GM12878 (cell line): Measurements from ENCODE around the gene PLXNB3. TPM values are rescaled to one million over a fixed set of nuclear protein-coding genes. Genes with fewer than 3 reads are reported as not detected.

Source experiments
- ATAC-seq: fragments of 200-7000 bp; cut with Tn5 transposase; 3 replicates; pipeline ENCODE4 v1.9.1; 2020; ENCODE audit warnings: mild to moderate bottlenecking, moderate library complexity
- BruUV-seq: library from RNA; stranded (reverse); fragments of 400-500 nt; replicated peaks from 2 replicates; lab custom pipeline; 2021; lab: Mats Ljungman, UMichigan
- CTCF ChIA-PET: fragments of 300-600 bp; sonication (Branson Sonifier 250); formaldehyde crosslinking; extraction: SDS; loops from one replicate; lab custom pipeline; 2021; ENCODE audit warnings: inconsistent platforms; lab: Yijun Ruan, JAX
- POLR2A ChIA-PET: fragments of 350-600 bp; formaldehyde crosslinking; extraction: SDS; loops from one replicate; lab custom pipeline; 2021; ENCODE audit warnings: inconsistent platforms; lab: Charles Lee
- RAD21 ChIA-PET: fragments of 300-600 bp; sonication (Branson Sonifier 250); formaldehyde crosslinking; loops from one replicate; lab custom pipeline; 2023; ENCODE audit warnings: antibody characterized with exemption; ENCODE audit not compliant: unreplicated experiment; lab: Charles Lee
- SMC1A ChIA-PET: fragments of 300-600 bp; sonication (Branson Sonifier 250); formaldehyde crosslinking; loops from one replicate; lab custom pipeline; 2023; ENCODE audit not compliant: unreplicated experiment, uncharacterized antibody; lab: Charles Lee
- DNase-seq: peaks from one replicate; pipeline ENCODE4 v3.0.0-alpha.2; 2011; ENCODE audit warnings: low read depth, low spot score
- FAIRE-seq: peaks from 3 replicates; lab custom pipeline; 2011; peaks lifted over from hg19 to GRCh38; lab: Jason Lieb, UNC
- H2AFZ ChIP-seq: 2 replicates; pipeline ENCODE4 v1.6.0; 2011; ENCODE audit warnings: low read depth, low read length, control low read depth; ENCODE audit not compliant: control insufficient read depth
- H3K27ac ChIP-seq: 2 replicates; pipeline ENCODE4 v1.5.1; 2011; ENCODE audit warnings: control low read depth; ENCODE audit not compliant: control insufficient read depth, insufficient read depth
- H3K27me3 ChIP-seq, 2 experiments: replicated peaks in 1 of 2; 2 replicates each; pipeline versions ENCODE4 v1.6.0 to v1.6.1; 2011; ENCODE audit warnings: low read length in 1 of 2; ENCODE audit not compliant: control insufficient read depth in 2 of 2, insufficient read depth in 2 of 2
- H3K36me3 ChIP-seq, 2 experiments: 2 replicates each; pipeline ENCODE4 v1.5.1; 2011; ENCODE audit warnings: low read length in 1 of 2; ENCODE audit not compliant: control insufficient read depth in 2 of 2, insufficient read depth in 2 of 2
- H3K4me1 ChIP-seq: 2 replicates; pipeline ENCODE4 v1.6.1; 2011; ENCODE audit warnings: mild to moderate bottlenecking, low read length, moderate library complexity, mixed read lengths; ENCODE audit not compliant: control insufficient read depth, insufficient read depth
- H3K4me2 ChIP-seq: 2 replicates; pipeline ENCODE4 v1.6.0; 2011; ENCODE audit warnings: control low read depth; ENCODE audit not compliant: control insufficient read depth, insufficient read depth
- H3K4me3 ChIP-seq: fragments of 200-600 bp; sonication (generic); 2 replicates; pipeline ENCODE4 v1.5.1; 2016
- H3K79me2 ChIP-seq: 2 replicates; pipeline ENCODE4 v1.6.0; 2011; ENCODE audit warnings: low read length; ENCODE audit not compliant: control insufficient read depth, insufficient read depth
- H3K9ac ChIP-seq: 2 replicates; pipeline ENCODE4 v1.8.0; 2011; ENCODE audit warnings: low read length, control low read depth, mixed read lengths; ENCODE audit not compliant: control insufficient read depth, insufficient read depth
- H3K9me3 ChIP-seq: replicated peaks from 3 replicates; pipeline ENCODE4 v1.5.1; 2011; ENCODE audit warnings: mild to moderate bottlenecking, low read length; ENCODE audit not compliant: control insufficient read depth, insufficient read depth
- H4K20me1 ChIP-seq: 2 replicates; pipeline ENCODE4 v1.6.0; 2011; ENCODE audit not compliant: control insufficient read depth, insufficient read depth
- CBX5 ChIP-seq: sonication (generic); IDR thresholded peaks from 2 replicates; pipeline ENCODE4 v1.6.1; 2016; ENCODE audit warnings: low read depth, moderate library complexity, mild to moderate bottlenecking, inconsistent platforms
- CHD1 ChIP-seq: IDR thresholded peaks from 2 replicates; pipeline ENCODE4 v1.6.1; 2012; ENCODE audit warnings: low read depth, low read length, improper control_type of control experiment
- DPF2 ChIP-seq: fragments of 450-650 bp; IDR thresholded peaks from 2 replicates; pipeline ENCODE4 v1.6.1; 2017; ENCODE audit warnings: mild to moderate bottlenecking
- E4F1 ChIP-seq: fragments of 450-650 bp; IDR thresholded peaks from 2 replicates; pipeline ENCODE4 v1.6.1; 2018; ENCODE audit warnings: borderline replicate concordance, mild to moderate bottlenecking; ENCODE audit not compliant: partially characterized antibody
- EP300 ChIP-seq, 2 experiments: fragments of 150-350 bp in 1 of 2; IDR thresholded peaks; 2 replicates each; pipeline ENCODE4 v1.6.1; 2011 to 2012; ENCODE audit warnings: low read depth in 2 of 2, low read length in 2 of 2, borderline replicate concordance in 1 of 2, improper control_type of control experiment in 1 of 2, inconsistent platforms in 1 of 2; ENCODE audit not compliant: control insufficient read depth in 1 of 2
- HCFC1 ChIP-seq: fragments of 150-350 bp; IDR thresholded peaks from 2 replicates; pipeline ENCODE4 v1.6.1; 2014; ENCODE audit warnings: low read length
- HDGF ChIP-seq: fragments of 450-650 bp; IDR thresholded peaks from 2 replicates; pipeline ENCODE4 v1.6.1; 2016; ENCODE audit warnings: antibody characterized with exemption
- NR2C1 ChIP-seq: fragments of 450-650 bp; IDR thresholded peaks from 2 replicates; pipeline ENCODE4 v1.6.1; 2017; ENCODE audit warnings: antibody characterized with exemption, mild to moderate bottlenecking, moderate library complexity
- NR2F1 ChIP-seq: fragments of 450-650 bp; conservative IDR thresholded peaks from 2 replicates; pipeline ENCODE4 v1.6.1; 2017; ENCODE audit warnings: mild to moderate bottlenecking
- RCOR1 ChIP-seq: conservative IDR thresholded peaks from 2 replicates; pipeline ENCODE4 v1.6.1; 2012; ENCODE audit warnings: low read depth, low read length, improper control_type of control experiment
- SMAD5 ChIP-seq: IDR thresholded peaks from 2 replicates; pipeline ENCODE4 v1.6.1; 2016; ENCODE audit warnings: antibody characterized with exemption, low read depth
- ZBTB4 ChIP-seq: fragments of 450-650 bp; formaldehyde crosslinking; IDR thresholded peaks from 2 replicates; pipeline ENCODE4 v1.4.0; 2022; ENCODE audit warnings: mild to moderate bottlenecking, moderate library complexity
- WGBS: methylation state at CpG from one replicate; pipeline ENCODE4 v1.1.6; 2016; ENCODE audit warnings: low lambda C conversion rate; ENCODE audit not compliant: insufficient replicate concordance, insufficient coverage; ENCODE audit errors: missing lambda C conversion rate; 5-methylcytosine and 5-hydroxymethylcytosine counted together
- in situ Hi-C: fragments of 300-500 bp; cut with MboI; formaldehyde crosslinking; loops from 9 replicates; pipeline ENCODE4 v1.14.3; 2018; ENCODE audit warnings: mixed read lengths
- intact Hi-C: fragments of 100-400 bp; cut with micrococcal nuclease; formaldehyde crosslinking; loops from one replicate; pipeline ENCODE4 v1.14.2; 2022; ENCODE audit not compliant: unreplicated experiment
- polyA plus RNA-seq, 11 experiments: library from polyadenylated mRNA; depleted of rRNA in 4 of 11; unstranded in 6 of 11; stranded (reverse) in 5 of 11; fragments of >200 nt; fragmentation: Nextera tagmentation in 4 of 11; fragmentation: Illumina TruSeq in 1 of 11; extraction: Ambion mirVana in 4 of 11; extraction: Trizol in 1 of 11; gene quantifications; 1 replicate in 1 of 11; 2 replicates in 10 of 11; pipeline versions ENCODE4 v1.2.1 to v1.2.3, GENCODE V29; 2011 to 2016; ENCODE audit warnings: inconsistent platforms in 2 of 11, missing spikeins in 2 of 11, low read depth in 1 of 11
- total RNA-seq, 4 experiments: library from RNA; depleted of rRNA in 3 of 4; stranded (reverse); fragments of >200 nt in 3 of 4; fragmentation: Illumina TruSeq in 1 of 4; extraction: Trizol in 1 of 4; gene quantifications; 2 replicates each; pipeline versions ENCODE4 v1.2.1 to v1.2.3, GENCODE V29; 2013 to 2021

Gene PLXNB3
- total and polyA plus RNA-seq, 10 of the 15 experiments (the other 5 are each of a cell fraction or from before 2014, with no cell fraction given): 0.06 to 0.68 (median 0.19) TPM; not detected in 4

- no peak overlapping the region for H2AFZ ChIP-seq
- CTCF ChIA-PET: no interaction called here
- POLR2A ChIA-PET: no interaction called here
Observed at GRCh38 chrX:153807976-153808375, 43.9 kb downstream of the PLXNB3 start.

More at GRCh38 chrX:153807976-153808375, 43.9 kb downstream of the PLXNB3 start:
- BruUV-seq: no TSS peak
- Histone ChIP-seq H3K27ac (no peak overlapping the region), H3K27me3 (no peaks in the 10 kb centered on the region; a peak in 1 of 4 replicates), H3K9me3 (no peaks in the 10 kb centered on the region; the same call in 2 of the 3 replicates), H3K9ac (no peak overlapping the region), H3K36me3 (no peaks in the 10 kb centered on the region), H3K4me3 (no peak overlapping the region), H3K79me2 (no peaks in the 10 kb centered on the region), H4K20me1 (no peaks in the 10 kb centered on the region), H3K4me1 (no peaks in the 10 kb centered on the region)
- intact Hi-C loops: no loop called here
- WGBS: 66% methylated on average over 19 of the region's 19 CpGs
- ChIA-PET SMC1A (no interaction called here), RAD21 (no interaction called here)
- FAIRE-seq: no peak
- TF ChIP-seq HCFC1: no peak
- TF ChIP-seq CBX5: no peak
- no peak for TF ChIP-seq SMAD5
- TF ChIP-seq E4F1: no peak
- TF ChIP-seq ZBTB4: no peak
- no peak for TF ChIP-seq NR2C1
- TF ChIP-seq EP300 (IDR thresholded peaks at IDR 0.05; ENCODE audit: borderline replicate concordance in 1 of 2, control insufficient read depth in 1 of 2, low read depth in 2 of 2, low read length in 2 of 2): no peak
- TF ChIP-seq NR2F1: no peak
- TF ChIP-seq CHD1: no peak
- no peak for TF ChIP-seq HDGF
- no peak for TF ChIP-seq DPF2
- TF ChIP-seq RCOR1: no peak
- TF ChIP-seq, all 136 proteins: peak for 0
- no peak for ATAC-seq
- DNase-seq: no peak
- in situ Hi-C loops: loop anchor here (25.0 kb wide), 1 partner anchor 621 kb away; the partner anchor contains the start of gene MAGEA1
- no peak overlapping the region for H3K4me2 ChIP-seq
